ENCODE measurements around the gene ETFDH. TPM values are rescaled to one million over a fixed set of nuclear protein-coding genes. Genes with fewer than 3 reads are reported as not detected.

ETFDH gene
- total and polyA plus RNA-seq, 10 of the 15 experiments (the other 5 are each of a cell fraction or from before 2014, with no cell fraction given) = 10.9 to 30.4 (median 20.6) TPM

- TF ChIP-seq POLR2A (IDR thresholded peaks at IDR 0.05; ENCODE audit: low read depth, low read length) = peak; percentile 87
- TF ChIP-seq USF1 (IDR thresholded peaks at IDR 0.05; ENCODE audit: borderline replicate concordance, extremely low read length, insufficient read depth, low read depth, low read length) = no peak
- TF ChIP-seq CUX1 (IDR thresholded peaks at IDR 0.05; ENCODE audit: insufficient replicate concordance, low read depth, low read length) = no peak
- peak; percentile 16; the same call in 1 of the 2 replicates for TF ChIP-seq ZNF207 (IDR thresholded peaks at IDR 0.05; ENCODE audit: borderline replicate concordance)
- peak; percentile 73; a peak in 3 of 4 replicates for TF ChIP-seq IKZF2 (IDR thresholded peaks at IDR 0.05)
- no peak for TF ChIP-seq ATF3 (IDR thresholded peaks at IDR 0.05; ENCODE audit: borderline replicate concordance, extremely low read depth, low read depth, low read length)
- TF ChIP-seq GABPA (IDR thresholded peaks at IDR 0.05; ENCODE audit: low read depth) = peak; percentile 96
- no peak for TF ChIP-seq KDM1A (IDR thresholded peaks at IDR 0.05; ENCODE audit: borderline replicate concordance)
- no peak; the same call in 1 of the 2 replicates for TF ChIP-seq NBN (IDR thresholded peaks at IDR 0.05)
- no peak for TF ChIP-seq SRF (IDR thresholded peaks at IDR 0.05; ENCODE audit: low read depth in 2 of 2, low read length in 2 of 2)
- TF ChIP-seq MXI1 (IDR thresholded peaks at IDR 0.05; ENCODE audit: low read depth, low read length) = peak; percentile 99
- peak in 1 of 2 experiments; percentile 64; a peak in 2 of 3 replicates for TF ChIP-seq EGR1 (IDR thresholded peaks at IDR 0.05; ENCODE audit: borderline replicate concordance in 1 of 2, low read depth in 2 of 2, low read length in 2 of 2)
- TF ChIP-seq EZH2 (IDR thresholded peaks at IDR 0.05; ENCODE audit: borderline replicate concordance, control insufficient read depth, low read depth, low read length) = no peak
- TF ChIP-seq POLR2AphosphoS5 (IDR thresholded peaks at IDR 0.05; ENCODE audit: low read length) = peak; percentile 90
- no peak for TF ChIP-seq WRNIP1 (IDR thresholded peaks at IDR 0.05; ENCODE audit: borderline replicate concordance, low read depth, low read length)
- 0 out of 2 replicates have a peak, but pooled peaks have one; percentile 37 for TF ChIP-seq CBFB (IDR thresholded peaks at IDR 0.05; ENCODE audit: low read depth)
- no peak for TF ChIP-seq RBBP5 (conservative IDR thresholded peaks at IDR 0.05)
- TF ChIP-seq ESRRA (IDR thresholded peaks at IDR 0.05; ENCODE audit: low read length) = no peak
- no peak for TF ChIP-seq KAT2A (conservative IDR thresholded peaks at IDR 0.05; ENCODE audit: control insufficient read depth, low read depth, low read length)
- TF ChIP-seq REST (IDR thresholded peaks at IDR 0.05; ENCODE audit: low read depth, low read length) = no peak
These were observed 51.1 kb downstream of the ETFDH start, which contains the start of gene PPID (continued) for GRCh38 chr4:158722917-158723793.

Data from GM12878 (cell line).